ENCODE data around the gene GATAD2B.
"Not testable (repeated sequence)": the region's sequence is repeated elsewhere in the genome, so short reads cannot be mapped to it uniquely, and the experiment has no call there.

DNA sequence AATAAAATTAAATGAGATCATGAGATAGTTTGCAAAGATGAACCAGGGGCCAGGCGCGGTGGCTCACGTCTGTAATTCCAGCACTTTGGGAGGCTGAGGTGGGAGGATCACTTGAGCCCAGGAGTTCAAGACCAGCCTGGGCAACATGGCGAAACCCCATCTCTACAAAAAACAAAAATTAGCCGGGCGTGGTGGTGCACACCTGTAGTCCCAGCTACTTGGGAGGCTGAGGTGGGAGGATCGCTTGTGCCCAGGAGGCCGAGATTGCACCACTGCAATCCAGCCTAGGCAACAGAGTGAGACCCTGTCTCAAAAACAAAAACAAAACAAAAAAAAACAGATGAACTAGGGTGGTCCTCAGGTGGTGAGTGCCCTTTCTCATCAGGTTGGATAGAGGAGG, 140.1 kb downstream of the GATAD2B start:
- TF ChIP-seq, protein P1, sequence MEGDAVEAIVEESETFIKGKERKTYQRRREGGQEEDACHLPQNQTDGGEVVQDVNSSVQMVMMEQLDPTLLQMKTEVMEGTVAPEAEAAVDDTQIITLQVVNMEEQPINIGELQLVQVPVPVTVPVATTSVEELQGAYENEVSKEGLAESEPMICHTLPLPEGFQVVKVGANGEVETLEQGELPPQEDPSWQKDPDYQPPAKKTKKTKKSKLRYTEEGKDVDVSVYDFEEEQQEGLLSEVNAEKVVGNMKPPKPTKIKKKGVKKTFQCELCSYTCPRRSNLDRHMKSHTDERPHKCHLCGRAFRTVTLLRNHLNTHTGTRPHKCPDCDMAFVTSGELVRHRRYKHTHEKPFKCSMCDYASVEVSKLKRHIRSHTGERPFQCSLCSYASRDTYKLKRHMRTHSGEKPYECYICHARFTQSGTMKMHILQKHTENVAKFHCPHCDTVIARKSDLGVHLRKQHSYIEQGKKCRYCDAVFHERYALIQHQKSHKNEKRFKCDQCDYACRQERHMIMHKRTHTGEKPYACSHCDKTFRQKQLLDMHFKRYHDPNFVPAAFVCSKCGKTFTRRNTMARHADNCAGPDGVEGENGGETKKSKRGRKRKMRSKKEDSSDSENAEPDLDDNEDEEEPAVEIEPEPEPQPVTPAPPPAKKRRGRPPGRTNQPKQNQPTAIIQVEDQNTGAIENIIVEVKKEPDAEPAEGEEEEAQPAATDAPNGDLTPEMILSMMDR (IDR thresholded peaks at IDR 0.05), result not testable (repeated sequence)
- TF ChIP-seq EP300 (IDR thresholded peaks at IDR 0.05), result not testable (repeated sequence)
